ENCODE results near the gene CEBPA. TPM values are rescaled to one million over a fixed set of nuclear protein-coding genes. Genes with fewer than 3 reads are reported as not detected.

CEBPA gene
- total RNA-seq, 4 donors from 2014 or later: 5.1 to 15.9 (median 8.9) TPM

- Histone ChIP-seq H3K27me3 (peaks cover 0 to 22% (median 0%) of the 10 kb centered on the region in 4 donors), H3K36me3 (no peaks in the 10 kb centered on the region), H3K27ac (replicated peaks in 1 of 4) (no peak overlapping the region), H3K4me3 (no peak overlapping the region), H3K4me1 (peaks cover 0 to 15% (median 13%) of the 10 kb centered on the region in 4 donors), H3K9me3 (no peaks in the 10 kb centered on the region)
- no peak for TF ChIP-seq EP300 (IDR thresholded peaks at IDR 0.05)
- TF ChIP-seq POLR2AphosphoS5 (IDR thresholded peaks at IDR 0.05): no peak
- no peak for TF ChIP-seq POLR2A (IDR thresholded peaks at IDR 0.05; ENCODE audit: low read depth)
- no peak for TF ChIP-seq CTCF (IDR thresholded peaks at IDR 0.05)
- 91% methylated on average over 19 of the region's 19 CpGs for WGBS
- intact Hi-C loops (cut with DNase I): no loop called here
- DNase-seq (ENCODE audit: extremely low spot score): no peak
Observed at GRCh38 chr19:33275933-33276619, 26.3 kb downstream of the CEBPA start.

GRCh38 chr19:33275559-33275932 is 26.8 kb downstream of the CEBPA start:
- DNase-seq (ENCODE audit: extremely low spot score): no peak
- H3K9me3 ChIP-seq: no peaks in the 10 kb centered on the region
- no peak overlapping the region for H3K4me3 ChIP-seq
- no peak overlapping the region for H3K27ac ChIP-seq (replicated peaks in 1 of 4)
- H3K4me1 ChIP-seq: peaks cover 0 to 15% (median 13%) of the 10 kb centered on the region in 4 donors
- intact Hi-C loops (cut with DNase I): no loop called here
- H3K36me3 ChIP-seq: no peaks in the 10 kb centered on the region
- 87% methylated on average over 4 of the region's 5 CpGs for WGBS
- H3K27me3 ChIP-seq: peaks cover 0 to 18% (median 0%) of the 10 kb centered on the region in 4 donors
- no peak for TF ChIP-seq POLR2AphosphoS5 (IDR thresholded peaks at IDR 0.05)
- TF ChIP-seq POLR2A (IDR thresholded peaks at IDR 0.05; ENCODE audit: low read depth): no peak
- TF ChIP-seq EP300 (IDR thresholded peaks at IDR 0.05): no peak
- no peak for TF ChIP-seq CTCF (IDR thresholded peaks at IDR 0.05)

GRCh38 chr19:33274663-33275558 is 27.4 kb downstream of the CEBPA start:
- H3K27ac ChIP-seq (replicated peaks in 1 of 4): no peak overlapping the region
- no peak for DNase-seq (ENCODE audit: extremely low spot score)
- 90% methylated on average over 6 of the region's 17 CpGs for WGBS
- intact Hi-C loops (cut with DNase I): no loop called here
- no peak overlapping the region for H3K4me3 ChIP-seq
- peaks cover 0 to 21% (median 0%) of the 10 kb centered on the region in 4 donors for H3K27me3 ChIP-seq
- TF ChIP-seq CTCF (IDR thresholded peaks at IDR 0.05): no peak
- no peak for TF ChIP-seq POLR2AphosphoS5 (IDR thresholded peaks at IDR 0.05)
- no peak for TF ChIP-seq EP300 (IDR thresholded peaks at IDR 0.05)
- no peak for TF ChIP-seq POLR2A (IDR thresholded peaks at IDR 0.05; ENCODE audit: low read depth)
- no peaks in the 10 kb centered on the region for H3K36me3 ChIP-seq
- peaks cover 0 to 15% (median 13%) of the 10 kb centered on the region in 4 donors for H3K4me1 ChIP-seq
- no peaks in the 10 kb centered on the region for H3K9me3 ChIP-seq

- TF ChIP-seq POLR2A (IDR thresholded peaks at IDR 0.05; ENCODE audit: low read depth) (no peak), CTCF (IDR thresholded peaks at IDR 0.05) (no peak), POLR2AphosphoS5 (IDR thresholded peaks at IDR 0.05) (no peak), EP300 (IDR thresholded peaks at IDR 0.05) (no peak)
- 49% methylated on average over 13 of the region's 16 CpGs for WGBS
- DNase-seq (ENCODE audit: extremely low spot score): no peak
- Histone ChIP-seq H3K4me3 (no peak overlapping the region), H3K9me3 (no peaks in the 10 kb centered on the region), H3K4me1 (peaks cover 0 to 15% (median 13%) of the 10 kb centered on the region in 4 donors), H3K36me3 (no peaks in the 10 kb centered on the region), H3K27ac (replicated peaks in 1 of 4) (no peak overlapping the region), H3K27me3 (peaks cover 0 to 26% (median 0%) of the 10 kb centered on the region in 4 donors)
- intact Hi-C loops (cut with DNase I): no loop called here
Observed at GRCh38 chr19:33273881-33274662, 28.3 kb downstream of the CEBPA start.

All from esophagus muscularis mucosa (tissue), 4 donors.